DND-41 (cell line): ENCODE results near the gene LTBP2.

Source experiments
- ATAC-seq: fragments of 200-7000 bp; cut with Tn5 transposase; 3 replicates; pipeline ENCODE4 v1.9.1; 2021; ENCODE audit warnings: low read depth; ENCODE audit not compliant: insufficient read depth
- DNase-seq: peaks from one replicate; pipeline ENCODE4 v3.0.0-alpha.2; 2020
- H2AFZ ChIP-seq: 2 replicates; pipeline ENCODE4 v1.6.0; 2012; ENCODE audit warnings: low read depth, low read length
- H3K27ac ChIP-seq: 2 replicates; pipeline ENCODE4 v1.5.1; 2012; ENCODE audit warnings: low read length, inconsistent platforms
- H3K27me3 ChIP-seq: fragments of 200-600 bp; sonication (generic); 2 replicates; pipeline ENCODE4 v1.6.0; 2012; ENCODE audit warnings: low read length, mild to moderate bottlenecking, inconsistent platforms; ENCODE audit not compliant: insufficient read depth, poor library complexity
- H3K36me3 ChIP-seq: 2 replicates; pipeline ENCODE4 v1.5.1; 2012; ENCODE audit warnings: low read length, inconsistent platforms; ENCODE audit not compliant: insufficient read depth
- H3K4me1 ChIP-seq: 2 replicates; pipeline ENCODE4 v1.5.1; 2012; ENCODE audit warnings: mild to moderate bottlenecking, low read length; ENCODE audit not compliant: insufficient read depth
- H3K4me2 ChIP-seq: 2 replicates; pipeline ENCODE4 v1.6.0; 2012; ENCODE audit warnings: mild to moderate bottlenecking, moderate library complexity, low read length, inconsistent platforms; ENCODE audit not compliant: insufficient read depth
- H3K4me3 ChIP-seq, 2 experiments: fragments of 200-600 bp in 1 of 2; shearing (Covaris generic) in 1 of 2; 2 replicates each; pipeline ENCODE4 v1.5.1; 2012 to 2016; ENCODE audit warnings: inconsistent platforms in 2 of 2, low read length in 2 of 2, mild to moderate bottlenecking in 2 of 2, low read depth in 1 of 2, moderate library complexity in 1 of 2
- H3K79me2 ChIP-seq: 2 replicates; pipeline ENCODE4 v1.6.0; 2012; ENCODE audit warnings: low read length, inconsistent platforms; ENCODE audit not compliant: insufficient read depth
- H3K9ac ChIP-seq: 2 replicates; pipeline ENCODE4 v1.6.0; 2012; ENCODE audit warnings: low read depth, mild to moderate bottlenecking, inconsistent platforms, low read length, moderate library complexity
- H3K9me3 ChIP-seq: 2 replicates; pipeline ENCODE4 v1.5.1; 2012; ENCODE audit warnings: low read length, moderate library complexity, mild to moderate bottlenecking, inconsistent platforms; ENCODE audit not compliant: insufficient read depth, severe bottlenecking
- H4K20me1 ChIP-seq: 2 replicates; pipeline ENCODE4 v1.6.0; 2012; ENCODE audit warnings: low read length; ENCODE audit not compliant: insufficient read depth
- CTCF ChIP-seq: IDR thresholded peaks from 2 replicates; pipeline ENCODE4 v1.5.1; 2012; ENCODE audit warnings: borderline replicate concordance, low read length, moderate library complexity, mild to moderate bottlenecking; ENCODE audit not compliant: poor library complexity, severe bottlenecking; ENCODE audit errors: extremely low read depth
- EZH2 ChIP-seq: IDR thresholded peaks from 3 replicates; pipeline ENCODE4 v1.6.1; 2012; ENCODE audit warnings: borderline replicate concordance, low read depth, mild to moderate bottlenecking, moderate library complexity, low read length, inconsistent platforms; ENCODE audit not compliant: severe bottlenecking

LTBP2 gene

GRCh38 chr14:74551001-74551400, 61.0 kb downstream of the LTBP2 start:
- H2AFZ ChIP-seq: no peak overlapping the region
- no peaks in the 10 kb centered on the region for H3K4me1 ChIP-seq
- no peak for ATAC-seq
- no peaks in the 10 kb centered on the region; the same call in 1 of the 2 replicates for H4K20me1 ChIP-seq
- no peak overlapping the region for H3K4me3 ChIP-seq
- no peaks in the 10 kb centered on the region for H3K79me2 ChIP-seq
- no peak for TF ChIP-seq EZH2
- TF ChIP-seq CTCF: no peak
- no peak for DNase-seq
- H3K4me2 ChIP-seq: no peak overlapping the region
- H3K9me3 ChIP-seq: no peaks in the 10 kb centered on the region
- no peak overlapping the region for H3K27ac ChIP-seq
- H3K9ac ChIP-seq: no peak overlapping the region
- H3K27me3 ChIP-seq: no peaks in the 10 kb centered on the region
- H3K36me3 ChIP-seq: no peaks in the 10 kb centered on the region

DNA sequence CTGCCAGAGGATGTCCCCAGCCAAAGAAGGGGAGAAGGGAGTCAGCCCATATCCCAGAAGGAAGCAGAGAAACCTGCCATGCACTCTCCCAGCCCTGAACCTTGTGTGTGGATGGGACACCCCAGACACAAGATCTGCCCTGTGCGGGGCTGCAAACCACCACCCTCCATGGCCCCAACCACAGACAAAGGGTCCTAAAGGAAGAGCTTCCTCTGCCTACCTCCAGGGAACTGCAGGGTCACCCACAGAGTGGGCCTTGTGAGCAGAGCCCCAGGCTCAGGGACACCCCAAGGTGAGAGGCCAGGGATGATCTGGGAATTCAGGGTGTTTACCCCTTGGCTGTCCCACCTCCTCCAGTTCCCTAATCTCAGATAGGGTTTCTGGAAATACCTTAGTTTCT, 62.0 kb downstream of the LTBP2 start:
- Histone ChIP-seq H3K9me3 (no peaks in the 10 kb centered on the region), H3K36me3 (no peaks in the 10 kb centered on the region), H3K79me2 (no peaks in the 10 kb centered on the region), H3K4me1 (no peaks in the 10 kb centered on the region), H3K9ac (no peak overlapping the region), H3K4me2 (no peak overlapping the region), H3K27ac (no peak overlapping the region), H3K27me3 (peaks cover 8% of the 10 kb centered on the region), H2AFZ (no peak overlapping the region), H3K4me3 (no peak overlapping the region), H4K20me1 (no peaks in the 10 kb centered on the region; the same call in 1 of the 2 replicates)
- TF ChIP-seq CTCF (no peak), EZH2 (no peak)
- no peak for DNase-seq
- ATAC-seq: no peak

- TF ChIP-seq CTCF: no peak
- no peak for TF ChIP-seq EZH2
- no peaks in the 10 kb centered on the region for H3K36me3 ChIP-seq
- H3K4me3 ChIP-seq: no peak overlapping the region
- no peaks in the 10 kb centered on the region for H3K9me3 ChIP-seq
- no peak overlapping the region for H3K27ac ChIP-seq
- H3K4me1 ChIP-seq: no peaks in the 10 kb centered on the region
- no peak overlapping the region for H2AFZ ChIP-seq
- no peak for DNase-seq
- peaks cover 8% of the 10 kb centered on the region for H3K27me3 ChIP-seq
- no peaks in the 10 kb centered on the region for H3K79me2 ChIP-seq
- no peak overlapping the region for H3K4me2 ChIP-seq
- ATAC-seq: no peak
- no peak overlapping the region for H3K9ac ChIP-seq
- no peaks in the 10 kb centered on the region; the same call in 1 of the 2 replicates for H4K20me1 ChIP-seq
Measured at GRCh38 chr14:74549588-74549987, 62.4 kb downstream of the LTBP2 start.

DNA sequence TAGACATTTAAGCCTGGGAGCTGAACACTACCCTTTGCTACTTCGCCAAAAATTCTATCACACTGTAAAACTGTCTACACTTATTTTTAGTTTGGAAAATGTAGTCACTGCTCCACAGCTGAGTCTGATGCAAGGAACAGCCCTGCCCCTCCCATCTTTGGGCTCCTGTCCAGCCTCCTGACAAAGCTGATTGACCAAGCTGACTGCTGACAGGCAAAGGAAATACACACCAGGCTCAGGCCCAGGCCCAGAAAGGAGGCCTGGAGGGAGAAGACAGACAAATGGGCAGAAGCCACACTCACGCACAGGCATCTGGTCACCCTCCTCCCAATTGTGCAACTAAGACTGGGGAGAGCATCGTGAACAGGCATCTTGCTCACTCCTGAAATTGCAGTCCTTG, 63.2 kb downstream of the LTBP2 start:
- H3K27me3 ChIP-seq: peaks cover 8% of the 10 kb centered on the region
- H3K79me2 ChIP-seq: no peaks in the 10 kb centered on the region
- H2AFZ ChIP-seq: no peak overlapping the region
- no peak for DNase-seq
- H3K36me3 ChIP-seq: no peaks in the 10 kb centered on the region
- no peak overlapping the region for H3K4me2 ChIP-seq
- no peaks in the 10 kb centered on the region for H3K9me3 ChIP-seq
- no peak for TF ChIP-seq EZH2
- no peak for TF ChIP-seq CTCF
- no peak overlapping the region for H3K4me3 ChIP-seq
- no peak overlapping the region for H3K27ac ChIP-seq
- ATAC-seq: no peak
- H4K20me1 ChIP-seq: no peaks in the 10 kb centered on the region; the same call in 1 of the 2 replicates
- no peak overlapping the region for H3K9ac ChIP-seq
- H3K4me1 ChIP-seq: no peaks in the 10 kb centered on the region
